SU-DHL-6 (cell line): ENCODE measurements around the gene ANO2.

ENCODE experiments used
- H2AFZ ChIP-seq: fragments of 200-600 bp; sonication (generic); 2 replicates; pipeline ENCODE4 v1.6.1; 2014; ENCODE audit warnings: low read depth, mild to moderate bottlenecking, moderate library complexity, mixed read lengths, antibody characterized with exemption, low read length; ENCODE audit not compliant: severe bottlenecking
- H3F3A ChIP-seq: fragments of 200-600 bp; shearing (Covaris generic); 2 replicates; pipeline ENCODE4 v1.6.0; 2016; ENCODE audit warnings: antibody characterized with exemption, mild to moderate bottlenecking; ENCODE audit not compliant: insufficient read depth
- H3K27ac ChIP-seq: fragments of 200-600 bp; sonication (generic); 2 replicates; pipeline ENCODE4 v1.5.1; 2016; ENCODE audit warnings: low read depth, mild to moderate bottlenecking, low read length, moderate library complexity, mixed read lengths
- H3K27me3 ChIP-seq: fragments of 200-600 bp; sonication (generic), shearing (Covaris generic); 2 replicates; pipeline ENCODE4 v1.6.0; 2014; ENCODE audit warnings: mild to moderate bottlenecking, low read length
- H3K36me3 ChIP-seq: fragments of 200-600 bp; sonication (generic); 2 replicates; pipeline ENCODE4 v1.6.1; 2014; ENCODE audit warnings: mild to moderate bottlenecking, low read length, mixed read lengths
- H3K4me2 ChIP-seq: fragments of 300-600, 200-600 bp; shearing (Covaris generic), sonication (generic); 2 replicates; pipeline ENCODE4 v1.6.0; 2014; ENCODE audit warnings: low read length, low read depth, mild to moderate bottlenecking; ENCODE audit not compliant: poor library complexity, severe bottlenecking
- H3K4me3 ChIP-seq: fragments of 200-600 bp; sonication (generic); 2 replicates; pipeline ENCODE4 v1.5.1; 2014; ENCODE audit warnings: antibody characterized with exemption, low read length, mild to moderate bottlenecking, mixed read lengths; ENCODE audit not compliant: insufficient read depth, poor library complexity, severe bottlenecking
- H3K79me2 ChIP-seq: fragments of 200-600 bp; sonication (generic); 2 replicates; pipeline ENCODE4 v1.6.1; 2014; ENCODE audit warnings: mild to moderate bottlenecking, low read length, moderate library complexity; ENCODE audit not compliant: insufficient read depth
- H3K9ac ChIP-seq: fragments of 200-600 bp; sonication (generic); 2 replicates; pipeline ENCODE4 v1.7.0; 2014; ENCODE audit warnings: mild to moderate bottlenecking, low read length
- H3K9me2 ChIP-seq: fragments of 200-600 bp; sonication (generic); replicated peaks from 2 replicates; pipeline ENCODE4 v1.6.1; 2014; ENCODE audit warnings: low read length; ENCODE audit not compliant: insufficient read depth
- H3K9me3 ChIP-seq: fragments of 200-600 bp; sonication (generic); 2 replicates; pipeline ENCODE4 v1.6.1; 2014; ENCODE audit warnings: low read length, mixed read lengths; ENCODE audit not compliant: insufficient read depth
- H4K20me1 ChIP-seq: fragments of 200-600 bp; sonication (generic); 2 replicates; pipeline ENCODE4 v1.6.1; 2014; ENCODE audit warnings: low read depth, mild to moderate bottlenecking, antibody characterized with exemption, low read length, moderate library complexity, mixed read lengths
- CTCF ChIP-seq: fragments of 200-600 bp; sonication (generic); IDR thresholded peaks from one replicate; pipeline ENCODE4 v1.5.1; 2017; ENCODE audit warnings: antibody characterized with exemption, mild to moderate bottlenecking, low read length, moderate library complexity; ENCODE audit not compliant: insufficient read depth, poor library complexity, severe bottlenecking
- EZH2phosphoT487 ChIP-seq: fragments of 200-600 bp; sonication (generic), shearing (Covaris generic); conservative IDR thresholded peaks from 2 replicates; pipeline ENCODE4 v1.6.1; 2018; ENCODE audit warnings: mild to moderate bottlenecking, antibody characterized with exemption, low read length, moderate library complexity, mixed read lengths

Gene ANO2

GRCh38 chr12:5690240-5690639 is 254.8 kb downstream of the ANO2 start:
- no peaks in the 10 kb centered on the region for H3K9me2 ChIP-seq
- no peaks in the 10 kb centered on the region for H3F3A ChIP-seq
- TF ChIP-seq CTCF (no peak), EZH2phosphoT487 (no peak)
- no peaks in the 10 kb centered on the region for H3K36me3 ChIP-seq
- no peak overlapping the region for H3K4me2 ChIP-seq
- H3K79me2 ChIP-seq, result no peaks in the 10 kb centered on the region
- H2AFZ ChIP-seq, result no peak overlapping the region
- H3K27ac ChIP-seq, result no peak overlapping the region
- H4K20me1 ChIP-seq, result no peaks in the 10 kb centered on the region
- H3K27me3 ChIP-seq, result no peaks in the 10 kb centered on the region
- no peaks in the 10 kb centered on the region for H3K9me3 ChIP-seq
- H3K9ac ChIP-seq, result no peak overlapping the region
- H3K4me3 ChIP-seq, result no peak overlapping the region

GRCh38 chr12:5689773-5690172 is 255.3 kb downstream of the ANO2 start:
- Histone ChIP-seq H3F3A (no peaks in the 10 kb centered on the region), H3K4me3 (no peak overlapping the region), H3K27ac (no peak overlapping the region), H3K4me2 (no peak overlapping the region), H3K9me3 (no peaks in the 10 kb centered on the region), H4K20me1 (no peaks in the 10 kb centered on the region), H3K79me2 (no peaks in the 10 kb centered on the region), H2AFZ (no peak overlapping the region), H3K27me3 (no peaks in the 10 kb centered on the region), H3K9ac (no peak overlapping the region), H3K36me3 (no peaks in the 10 kb centered on the region), H3K9me2 (no peaks in the 10 kb centered on the region)
- TF ChIP-seq CTCF, result no peak
- no peak for TF ChIP-seq EZH2phosphoT487

- Histone ChIP-seq H3K9ac (no peak overlapping the region), H3K27ac (no peak overlapping the region), H3K9me3 (no peaks in the 10 kb centered on the region), H3K4me3 (no peak overlapping the region), H3K79me2 (no peaks in the 10 kb centered on the region), H3K9me2 (no peaks in the 10 kb centered on the region), H4K20me1 (no peaks in the 10 kb centered on the region), H3K4me2 (no peak overlapping the region), H2AFZ (no peak overlapping the region), H3F3A (no peaks in the 10 kb centered on the region), H3K36me3 (no peaks in the 10 kb centered on the region), H3K27me3 (no peaks in the 10 kb centered on the region)
- TF ChIP-seq EZH2phosphoT487, result no peak
- no peak for TF ChIP-seq CTCF
Measured at GRCh38 chr12:5688226-5688625, 256.8 kb downstream of the ANO2 start.

- H3K4me3 ChIP-seq, result no peak overlapping the region
- H3K9ac ChIP-seq, result no peak overlapping the region
- H3K79me2 ChIP-seq, result no peaks in the 10 kb centered on the region
- no peaks in the 10 kb centered on the region for H3F3A ChIP-seq
- no peak overlapping the region for H2AFZ ChIP-seq
- H4K20me1 ChIP-seq, result no peaks in the 10 kb centered on the region
- no peaks in the 10 kb centered on the region for H3K27me3 ChIP-seq
- no peaks in the 10 kb centered on the region for H3K9me3 ChIP-seq
- H3K9me2 ChIP-seq, result no peaks in the 10 kb centered on the region
- no peak overlapping the region for H3K27ac ChIP-seq
- H3K4me2 ChIP-seq, result no peak overlapping the region
- H3K36me3 ChIP-seq, result no peaks in the 10 kb centered on the region
- TF ChIP-seq CTCF (no peak), EZH2phosphoT487 (no peak)
Measured at GRCh38 chr12:5685935-5686334, 259.1 kb downstream of the ANO2 start.
